ENCODE results near the gene SASS6.

Gene SASS6

GRCh38 chr1:100137602-100138001 lies 4.9 kb upstream of the SASS6 start:
- no peak for TF ChIP-seq CTCF (conservative IDR thresholded peaks at IDR 0.05)
- H3K27ac ChIP-seq = no peak overlapping the region

GRCh38 chr1:100134872-100135271 lies 2.1 kb upstream of the SASS6 start:
- H3K27ac ChIP-seq = no peak overlapping the region
- no peak for TF ChIP-seq CTCF (conservative IDR thresholded peaks at IDR 0.05)

DNA sequence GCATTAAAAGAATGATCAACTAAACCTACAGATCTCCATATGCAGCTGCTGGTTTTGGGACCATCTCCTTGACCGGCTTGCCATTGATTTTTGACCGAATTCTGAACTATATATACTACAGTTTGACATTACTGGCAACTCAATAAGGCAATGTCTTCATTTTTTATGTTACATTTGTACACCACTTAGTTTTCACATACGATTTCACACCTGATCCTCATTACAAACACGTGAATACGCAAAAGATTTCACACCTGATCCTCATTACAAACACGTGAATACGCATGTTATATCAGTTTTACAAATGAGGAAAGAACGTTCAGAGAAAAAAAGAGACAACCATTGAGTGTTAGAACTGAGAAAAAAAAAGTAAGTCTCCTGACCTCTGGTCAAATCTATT lies 1.1 kb downstream of the SASS6 start:
- H3K27ac ChIP-seq = peak overlapping the region; percentile 90
- no peak for TF ChIP-seq CTCF (conservative IDR thresholded peaks at IDR 0.05)

DNA sequence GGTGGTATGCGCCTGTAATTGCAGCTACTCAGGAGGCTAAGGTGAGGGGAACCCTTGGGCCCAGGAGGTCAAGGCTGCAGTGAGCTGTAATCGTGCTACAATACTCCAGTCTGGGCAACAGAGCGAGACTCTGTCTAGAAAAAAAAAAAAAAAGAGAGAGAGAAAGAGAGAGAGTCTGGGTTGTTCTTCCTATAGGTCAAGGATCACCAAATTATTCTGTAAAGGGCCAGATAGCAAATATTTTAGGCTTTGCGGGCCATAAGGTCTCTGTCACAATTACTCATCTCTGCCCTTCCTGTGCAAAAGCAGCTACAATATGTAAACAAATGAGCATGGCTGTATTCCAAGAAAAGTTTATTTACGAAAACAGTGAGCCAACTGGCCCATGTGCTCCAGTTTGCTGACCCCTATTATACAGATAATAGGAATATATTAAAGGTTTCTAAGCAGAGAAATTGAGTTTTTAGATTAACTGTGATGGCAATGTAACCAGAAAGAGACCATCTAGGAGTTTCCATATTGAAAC lies 2.1 kb downstream of the SASS6 start:
- H3K27ac ChIP-seq = peak overlapping the region; percentile 90; the same call in 1 of the 2 replicates
- no peak for TF ChIP-seq CTCF (conservative IDR thresholded peaks at IDR 0.05)

- no peak overlapping the region for H3K27ac ChIP-seq
- no peak for TF ChIP-seq CTCF (conservative IDR thresholded peaks at IDR 0.05)
Measured at GRCh38 chr1:100127226-100127625, 5.5 kb downstream of the SASS6 start.

- TF ChIP-seq CTCF (conservative IDR thresholded peaks at IDR 0.05) = no peak
- H3K27ac ChIP-seq = no peak overlapping the region
Measured at GRCh38 chr1:100122177-100122576, 10.6 kb downstream of the SASS6 start.

- no peak for TF ChIP-seq CTCF (conservative IDR thresholded peaks at IDR 0.05)
- no peak overlapping the region for H3K27ac ChIP-seq
Measured at GRCh38 chr1:100115524-100115923, 17.2 kb downstream of the SASS6 start.

All from VCaP (cell line).